GM12801 (cell line): ENCODE results near the gene OVOL2.

Experiments used
- CTCF ChIP-seq: IDR thresholded peaks from one replicate; pipeline ENCODE4 v1.5.1; 2011; ENCODE audit warnings: control low read depth; ENCODE audit not compliant: insufficient read length; ENCODE audit errors: extremely low read depth

Gene OVOL2

GRCh38 chr20:18032977-18033892 lies 24.5 kb downstream of the OVOL2 start:
- TF ChIP-seq CTCF = no peak

GRCh38 chr20:18031888-18032509 lies 25.7 kb downstream of the OVOL2 start:
- no peak for TF ChIP-seq CTCF

- no peak for TF ChIP-seq CTCF
These were observed 26.7 kb downstream of the OVOL2 start for GRCh38 chr20:18031050-18031449.

GRCh38 chr20:18030020-18030419 lies 27.7 kb downstream of the OVOL2 start:
- no peak for TF ChIP-seq CTCF

- TF ChIP-seq CTCF = no peak
These were observed 33.0 kb downstream of the OVOL2 start for GRCh38 chr20:18024606-18025127.

GRCh38 chr20:18020931-18021330 lies 36.8 kb downstream of the OVOL2 start:
- TF ChIP-seq CTCF = no peak

GRCh38 chr20:18019068-18019467 lies 38.6 kb downstream of the OVOL2 start:
- peak; percentile 17 for TF ChIP-seq CTCF
